HG03025 (cell line): Measurements from ENCODE around the gene MEGF10.
"Not testable (repeated sequence)": the region's sequence is repeated elsewhere in the genome, so short reads cannot be mapped to it uniquely, and the experiment has no call there.

Experiments
- ATAC-seq: cut with Tn5 transposase; IDR thresholded peaks from one replicate; pipeline ENCODE4 v1.9.1; 2021; ENCODE audit warnings: mild to moderate bottlenecking, moderate library complexity; ENCODE audit not compliant: unreplicated experiment, low FRiP score

The MEGF10 gene

GRCh38 chr5:127297348-127298035, 6.9 kb downstream of the MEGF10 start:
- ATAC-seq: no peak

- ATAC-seq: no peak
Measured at GRCh38 chr5:127298036-127298429, 7.4 kb downstream of the MEGF10 start.

DNA sequence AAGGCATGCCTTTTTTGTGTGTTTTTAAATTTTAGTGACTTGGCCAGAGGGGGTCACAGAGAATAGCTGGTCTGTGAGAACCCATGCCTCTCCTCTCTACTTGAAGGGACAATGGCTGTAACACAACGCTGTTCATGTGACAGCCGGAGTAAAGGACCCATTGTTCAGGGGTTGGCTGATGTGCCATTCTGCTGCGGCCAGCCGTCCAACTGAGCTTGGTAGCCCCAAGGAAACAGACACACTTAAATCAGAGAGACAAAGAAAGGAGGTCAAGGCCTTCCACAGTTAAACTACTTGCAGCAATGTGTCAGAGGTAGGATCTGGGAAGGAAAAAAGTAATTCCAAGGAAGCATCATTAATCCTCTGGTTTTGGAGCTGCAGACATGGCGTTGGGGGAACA, 8.1 kb downstream of the MEGF10 start:
- no peak for ATAC-seq

- no peak for ATAC-seq
Measured at GRCh38 chr5:127299678-127300077, 9.1 kb downstream of the MEGF10 start.

DNA sequence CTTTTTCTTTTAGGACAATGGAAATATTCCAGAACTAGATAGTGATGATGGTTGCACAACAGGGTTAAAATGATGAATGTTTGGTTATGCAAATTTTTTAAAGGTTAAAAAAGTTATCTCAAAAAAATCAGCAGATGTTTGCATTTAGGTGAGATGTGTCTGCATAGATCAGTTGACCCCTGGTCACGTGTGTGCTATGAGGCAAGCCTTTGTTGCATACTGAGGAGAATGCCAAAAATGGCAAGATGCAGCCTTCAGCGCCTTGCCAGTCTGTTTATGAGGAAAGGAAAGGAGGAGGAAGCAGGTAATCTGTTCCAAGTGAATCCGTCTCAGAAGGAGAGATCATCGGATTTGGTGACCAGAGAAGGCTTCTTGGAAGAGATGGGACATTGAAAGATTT, 11.9 kb downstream of the MEGF10 start:
- ATAC-seq: no peak

GRCh38 chr5:127303404-127303803, 12.8 kb downstream of the MEGF10 start:
- no peak for ATAC-seq

DNA sequence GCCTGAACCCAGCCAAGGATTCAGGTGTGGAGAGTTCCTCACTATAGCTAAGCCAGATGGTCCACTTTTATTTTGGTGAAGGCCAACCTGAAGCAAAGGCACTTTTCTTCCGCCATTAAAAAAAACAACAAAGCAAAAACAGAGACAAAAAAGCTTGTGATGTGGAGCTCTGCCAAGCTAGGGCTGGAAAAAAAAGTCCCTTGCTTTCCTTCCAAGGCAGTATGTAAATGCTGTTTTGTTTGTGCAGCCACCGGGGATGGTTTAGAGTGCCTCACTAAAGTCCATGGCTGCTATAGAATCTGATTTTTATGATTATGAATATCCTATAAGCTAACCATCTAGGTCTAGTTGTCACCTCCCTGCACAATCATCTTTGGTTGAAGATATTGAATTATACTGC, 14.9 kb downstream of the MEGF10 start:
- ATAC-seq: no peak

GRCh38 chr5:127306036-127306435, 15.4 kb downstream of the MEGF10 start:
- ATAC-seq: no peak

- no peak for ATAC-seq
Measured at GRCh38 chr5:127306647-127307046, 16.1 kb downstream of the MEGF10 start.

DNA sequence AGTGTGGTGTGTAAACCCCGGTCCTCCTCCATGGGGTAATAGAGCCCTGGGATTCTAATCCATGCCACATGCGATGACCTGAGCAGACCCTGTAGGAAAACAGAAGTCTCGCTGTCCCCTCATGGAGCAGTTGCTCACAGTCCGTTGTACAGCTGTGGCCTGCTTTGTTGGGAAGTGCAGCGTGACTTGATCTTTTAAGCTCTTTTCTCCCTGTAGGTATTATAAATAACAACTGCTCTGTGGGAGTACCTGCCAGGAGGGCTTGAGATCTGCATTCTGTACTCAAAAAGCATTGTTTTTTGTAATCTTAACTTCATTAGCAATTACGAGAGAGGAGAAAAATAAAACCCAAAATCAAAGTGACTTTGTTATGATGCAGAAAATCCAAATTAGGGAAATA, 17.3 kb downstream of the MEGF10 start:
- no peak for ATAC-seq

GRCh38 chr5:127308325-127308724, 17.7 kb downstream of the MEGF10 start:
- ATAC-seq: not testable (repeated sequence)

- no peak for ATAC-seq
Measured at GRCh38 chr5:127308945-127309344, 18.3 kb downstream of the MEGF10 start.

DNA sequence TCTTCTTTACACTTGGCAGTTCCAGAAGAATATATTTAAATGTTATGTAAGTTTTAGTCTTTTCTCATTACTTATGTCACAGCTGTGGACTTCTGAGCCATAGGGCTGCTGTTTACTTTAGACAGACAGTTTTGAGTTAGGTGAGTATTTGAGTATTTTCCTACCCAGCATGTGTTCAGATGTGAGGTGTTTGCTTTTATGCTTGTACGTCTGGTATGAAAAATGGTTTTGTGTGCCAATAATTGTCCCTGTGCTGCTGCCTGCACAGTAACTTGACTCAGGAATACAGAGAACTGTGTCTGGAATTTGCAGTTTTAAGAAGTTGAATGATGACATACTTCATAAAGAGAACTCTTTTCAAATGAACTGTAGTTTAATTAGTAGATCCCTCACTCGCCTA, 20.8 kb downstream of the MEGF10 start:
- ATAC-seq: no peak

- ATAC-seq: no peak
Measured at GRCh38 chr5:127311781-127312525, 21.4 kb downstream of the MEGF10 start.

DNA sequence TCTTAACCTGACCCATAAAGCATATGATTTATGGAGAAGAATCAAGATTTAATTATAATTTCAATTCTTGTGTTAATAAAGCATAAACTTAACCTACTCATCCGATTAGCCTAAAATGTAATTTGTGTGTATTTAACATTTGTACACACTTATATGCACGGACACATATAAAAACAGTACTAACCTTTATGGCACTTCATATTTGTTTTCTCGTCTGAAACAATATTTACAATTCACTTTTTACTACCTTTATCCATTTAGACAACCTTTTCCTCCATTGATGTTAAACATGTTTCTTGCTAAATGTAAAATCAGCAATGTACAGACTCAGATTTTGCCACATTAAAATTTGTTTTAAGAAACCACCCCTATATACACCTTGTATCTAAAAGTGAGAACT, 22.8 kb downstream of the MEGF10 start:
- ATAC-seq: no peak

DNA sequence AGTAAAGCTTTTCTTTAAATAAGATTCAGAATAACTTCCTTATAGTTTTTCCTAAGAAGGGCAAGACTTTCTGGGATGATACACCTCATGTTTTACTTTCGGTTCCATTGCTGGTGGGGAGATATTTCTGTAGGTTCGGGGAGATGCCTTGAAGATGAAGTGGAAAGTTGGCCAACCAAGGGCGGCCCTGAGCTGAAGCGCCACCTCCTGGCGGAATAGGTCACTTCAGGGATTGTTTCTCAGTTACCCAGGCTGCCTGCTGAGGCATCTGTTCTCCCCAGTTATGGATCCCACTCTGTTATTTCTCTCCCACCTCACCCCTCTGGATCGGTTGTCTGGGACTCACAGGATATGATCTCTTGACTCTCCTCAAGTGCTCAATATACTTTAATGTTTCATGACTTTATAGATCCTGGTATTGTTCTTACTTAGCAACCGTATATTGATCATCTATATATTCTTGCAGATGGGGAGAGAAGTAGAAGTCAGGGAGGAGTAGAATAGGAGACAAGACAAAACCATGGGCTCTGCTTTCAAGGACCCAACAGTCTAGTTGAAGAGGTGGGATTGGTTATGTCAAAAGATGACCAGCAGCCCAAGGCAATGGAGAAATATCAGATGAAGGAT, 23.4 kb downstream of the MEGF10 start:
- peak; percentile 92 for ATAC-seq

DNA sequence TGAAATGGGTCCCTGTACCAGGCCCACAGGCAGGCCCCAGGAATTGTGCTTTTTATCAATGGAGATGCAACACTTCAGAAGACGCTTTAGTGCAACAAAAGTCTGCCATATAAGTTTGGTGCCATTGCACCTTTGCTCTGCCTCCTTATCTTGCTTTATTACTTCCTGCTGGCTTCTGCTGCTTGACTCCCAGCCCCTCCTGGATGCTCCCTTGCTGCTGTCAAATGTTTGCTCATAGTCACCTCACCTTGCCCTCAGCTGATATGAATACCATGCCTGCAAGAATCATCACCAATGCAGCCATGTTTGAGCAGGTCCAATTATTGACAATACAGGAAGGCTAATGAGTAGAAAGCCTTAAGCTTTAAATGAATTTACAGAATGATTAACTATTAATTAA, 25.4 kb downstream of the MEGF10 start:
- ATAC-seq: no peak

GRCh38 chr5:127317385-127317784, 26.8 kb downstream of the MEGF10 start:
- not testable (repeated sequence) for ATAC-seq

DNA sequence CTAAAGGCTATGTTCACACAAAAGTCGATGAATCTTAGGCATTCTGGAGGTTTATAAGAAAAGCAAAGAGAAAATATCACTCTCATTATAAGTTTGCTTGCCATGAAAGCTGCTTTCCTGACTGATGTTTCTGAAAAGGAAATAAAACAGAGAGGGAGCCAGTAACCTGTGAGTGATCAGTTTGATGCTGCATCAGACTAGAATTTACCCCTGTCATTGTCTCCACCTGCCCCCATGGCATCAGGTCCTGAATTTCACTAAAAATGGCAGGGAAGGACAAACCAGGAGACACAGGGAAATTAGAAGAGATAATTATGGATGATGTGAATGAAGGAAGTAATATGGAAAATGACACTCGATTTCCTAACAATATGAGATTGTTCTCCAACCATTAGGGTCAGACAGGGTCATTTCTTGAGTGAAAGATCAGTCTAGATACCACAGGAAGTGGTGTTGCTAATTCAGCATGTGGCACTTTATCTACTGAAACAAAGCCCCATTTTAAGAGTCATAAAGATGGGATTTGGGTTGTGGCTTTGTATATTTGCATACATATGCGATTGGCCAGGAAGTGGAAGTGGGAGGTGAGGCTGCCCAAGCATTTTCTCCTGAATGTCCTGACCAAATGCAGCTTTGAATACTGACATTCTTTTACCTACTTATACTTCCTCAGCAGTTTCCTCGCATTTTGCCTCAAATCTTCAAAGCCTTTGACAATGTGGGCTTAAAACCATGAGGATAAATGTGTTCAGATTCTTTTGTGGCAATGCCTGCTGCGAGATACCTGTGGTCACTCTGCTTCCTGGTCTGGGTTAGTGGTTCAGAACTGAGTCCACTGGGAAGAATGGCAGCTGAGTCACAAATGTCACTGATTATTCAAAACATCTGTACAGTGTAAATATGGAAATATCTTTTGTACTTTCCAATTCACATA, 29.7 kb downstream of the MEGF10 start:
- peak; percentile 91 for ATAC-seq

- ATAC-seq: no peak
Measured at GRCh38 chr5:127321465-127321864, 30.9 kb downstream of the MEGF10 start.

DNA sequence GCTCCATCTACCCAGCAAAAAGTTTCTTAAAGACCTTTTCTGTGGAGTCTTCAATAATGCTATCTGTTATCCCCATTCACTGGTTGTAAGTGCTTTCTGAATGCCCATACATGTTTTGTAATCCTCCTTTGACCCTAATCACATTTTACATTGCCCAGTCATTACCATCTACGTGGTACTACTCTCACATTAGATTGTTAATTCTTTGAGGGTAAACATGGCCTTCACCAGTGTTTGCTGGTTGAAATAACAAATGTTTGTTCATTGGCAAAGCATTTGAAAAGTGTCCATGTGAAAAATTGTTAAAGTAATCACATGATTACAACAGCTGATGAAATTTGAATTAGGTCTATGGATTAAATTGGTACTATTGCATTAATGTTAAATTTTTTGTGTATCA, 31.8 kb downstream of the MEGF10 start:
- no peak for ATAC-seq
